HG03342 (cell line): Measurements from ENCODE around the gene FAM83G.
"Not testable (repeated sequence)": the region's sequence is repeated elsewhere in the genome, so short reads cannot be mapped to it uniquely, and the experiment has no call there.

Source experiments
- ATAC-seq: cut with Tn5 transposase; IDR thresholded peaks from one replicate; pipeline ENCODE4 v1.9.1; 2021; ENCODE audit warnings: mild to moderate bottlenecking, moderate library complexity; ENCODE audit not compliant: unreplicated experiment

Gene FAM83G

GRCh38 chr17:19024101-19025078, 19.8 kb upstream of the FAM83G start:
- no peak for ATAC-seq

GRCh38 chr17:19023209-19023999, 18.8 kb upstream of the FAM83G start:
- no peak for ATAC-seq

GRCh38 chr17:19022747-19023146, 18.2 kb upstream of the FAM83G start:
- no peak for ATAC-seq

GRCh38 chr17:19022128-19022527, 17.6 kb upstream of the FAM83G start:
- ATAC-seq: no peak

GRCh38 chr17:19021622-19022083, 17.1 kb upstream of the FAM83G start:
- no peak for ATAC-seq

DNA sequence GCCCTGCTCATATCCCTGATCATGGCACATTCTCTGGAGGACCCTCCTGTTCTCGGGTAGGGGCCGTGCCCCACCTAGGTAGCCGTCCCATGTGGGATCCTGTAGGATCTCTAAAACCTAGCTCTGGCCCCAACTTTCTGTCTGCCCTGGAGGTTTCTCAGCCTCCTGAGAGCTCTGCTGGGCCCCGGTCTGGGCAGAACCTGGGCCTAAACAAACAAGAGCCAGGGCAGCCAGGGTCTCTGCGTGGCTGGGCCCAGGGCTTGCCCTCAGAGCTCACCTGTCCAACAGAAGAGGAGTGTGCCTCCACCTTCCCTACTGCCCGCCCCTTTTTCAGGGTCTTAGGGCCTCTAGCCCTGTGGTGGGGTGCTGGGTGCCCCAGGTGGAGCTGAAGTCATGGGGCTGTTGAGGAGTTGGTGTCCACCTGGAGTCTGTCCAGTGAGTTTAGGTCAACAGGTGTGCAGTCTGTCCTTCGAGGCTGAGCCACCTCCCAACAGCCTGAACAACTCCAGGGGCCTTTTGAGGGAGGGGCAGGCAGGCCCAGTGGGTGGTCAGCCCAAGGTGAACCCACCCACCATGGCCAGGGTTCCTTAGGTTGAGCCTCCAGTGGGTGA, 16.6 kb upstream of the FAM83G start:
- ATAC-seq: not testable (repeated sequence)

GRCh38 chr17:19020016-19020415, 15.5 kb upstream of the FAM83G start:
- no peak for ATAC-seq

- no peak for ATAC-seq
Observed at GRCh38 chr17:19019041-19019941, 14.7 kb upstream of the FAM83G start.

- no peak for ATAC-seq
Observed at GRCh38 chr17:19018600-19018950, 14.0 kb upstream of the FAM83G start.

DNA sequence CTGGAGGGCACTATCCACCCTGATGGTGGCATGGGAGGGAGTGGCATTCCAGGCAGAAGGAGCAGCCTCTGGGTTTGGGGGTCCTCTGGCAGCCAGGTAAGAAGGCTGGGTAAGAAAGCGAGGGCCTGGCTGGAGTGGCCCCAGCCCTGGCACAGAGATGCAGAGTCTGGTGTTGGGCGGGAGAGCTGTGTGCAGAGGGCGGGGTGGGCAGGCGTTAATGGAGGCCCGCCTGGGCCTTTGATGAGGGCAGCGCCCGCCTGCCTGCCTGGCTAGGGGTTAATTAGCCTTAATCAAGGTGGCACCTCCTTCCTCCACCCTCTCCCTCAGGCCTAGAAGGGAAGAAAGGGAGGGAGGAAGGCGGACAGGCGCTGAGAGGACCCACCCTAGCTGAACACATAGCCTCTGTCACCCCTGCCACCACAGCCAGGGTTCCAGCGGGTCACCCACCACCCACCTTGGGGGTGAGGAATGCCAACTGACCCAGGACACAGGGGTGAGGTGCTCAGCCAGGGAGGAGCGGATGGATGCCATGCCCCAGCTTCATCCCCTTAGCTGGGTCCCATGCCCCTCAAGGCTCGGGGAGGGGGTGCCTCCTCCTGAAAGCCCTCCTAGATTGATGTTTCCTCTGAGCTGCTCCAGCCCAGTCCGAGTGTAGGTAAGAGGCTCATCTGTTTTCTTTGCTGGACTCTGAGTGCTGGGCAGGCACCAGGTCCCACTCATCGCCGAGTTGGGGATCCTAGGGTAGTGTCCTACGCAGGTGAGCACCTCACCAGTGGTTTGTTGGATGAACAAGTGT, 13.4 kb upstream of the FAM83G start:
- ATAC-seq: no peak

- no peak for ATAC-seq
Observed at GRCh38 chr17:19017401-19017800, 12.8 kb upstream of the FAM83G start.

DNA sequence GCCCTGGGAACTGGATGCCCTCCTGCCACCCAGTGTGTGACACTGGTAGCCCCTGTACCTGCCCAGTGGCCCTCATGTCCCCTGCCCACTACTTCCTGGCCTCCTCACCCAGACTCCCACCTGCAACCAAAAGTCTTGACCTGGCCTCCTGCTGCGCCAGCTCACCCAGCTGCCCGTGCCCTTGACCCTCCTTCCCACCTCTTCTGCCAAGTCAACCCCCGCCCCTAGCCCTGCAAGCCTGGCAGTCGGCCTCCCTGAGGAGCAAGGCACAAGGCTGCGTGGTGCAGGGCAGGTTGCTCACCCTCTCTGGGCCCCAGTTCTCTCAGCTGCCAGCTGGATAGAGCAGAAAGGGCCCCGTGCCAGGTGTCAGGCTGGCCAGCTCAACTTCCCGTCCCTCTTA, 12.3 kb upstream of the FAM83G start:
- no peak for ATAC-seq

DNA sequence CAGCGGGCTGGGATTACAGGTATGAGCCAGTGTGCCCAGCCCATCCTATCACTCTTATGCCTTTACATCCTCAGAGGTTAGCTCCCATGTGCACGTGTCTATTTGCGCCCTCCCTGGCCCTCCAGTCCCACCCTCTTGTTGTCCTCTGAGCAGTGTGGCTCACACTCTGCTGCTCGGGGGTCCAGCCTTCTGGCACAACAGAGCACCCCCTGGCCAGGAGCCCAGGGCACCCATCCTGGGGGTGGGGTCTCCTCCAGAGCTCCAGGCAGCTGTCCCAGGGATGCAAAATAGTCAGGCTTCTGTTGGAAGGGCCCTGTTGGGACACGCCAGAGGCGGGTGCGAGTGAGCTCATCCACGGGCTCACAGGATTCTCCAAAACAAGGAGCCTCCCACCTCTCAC, 11.7 kb upstream of the FAM83G start:
- no peak for ATAC-seq

- ATAC-seq: no peak
Observed at GRCh38 chr17:19015428-19015827, 10.9 kb upstream of the FAM83G start.

DNA sequence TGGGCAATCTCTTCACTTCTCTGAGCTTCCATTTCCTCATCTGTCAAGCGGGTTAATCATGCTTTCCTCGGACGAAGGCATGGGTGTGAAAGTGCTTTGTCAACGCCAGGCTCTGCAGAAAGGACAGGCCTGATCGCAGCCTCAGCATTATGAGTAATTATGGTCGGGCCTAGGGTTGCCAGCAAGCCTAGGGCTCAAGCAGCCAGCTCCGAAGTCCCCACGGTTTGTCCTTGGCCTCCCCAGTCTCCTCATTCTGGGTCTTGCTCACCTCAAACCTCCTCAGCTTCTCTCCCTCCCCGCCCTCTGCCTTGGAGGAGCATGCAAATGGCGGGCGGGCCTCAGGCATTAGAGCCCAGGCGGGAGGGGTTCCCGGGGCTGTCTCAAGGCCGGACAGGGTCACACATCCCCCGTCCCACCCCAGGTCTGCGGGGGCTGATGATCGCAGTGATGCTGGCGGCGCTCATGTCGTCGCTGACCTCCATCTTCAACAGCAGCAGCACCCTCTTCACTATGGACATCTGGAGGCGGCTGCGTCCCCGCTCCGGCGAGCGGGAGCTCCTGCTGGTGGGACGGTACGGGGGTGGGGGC, 10.2 kb upstream of the FAM83G start:
- no peak for ATAC-seq

DNA sequence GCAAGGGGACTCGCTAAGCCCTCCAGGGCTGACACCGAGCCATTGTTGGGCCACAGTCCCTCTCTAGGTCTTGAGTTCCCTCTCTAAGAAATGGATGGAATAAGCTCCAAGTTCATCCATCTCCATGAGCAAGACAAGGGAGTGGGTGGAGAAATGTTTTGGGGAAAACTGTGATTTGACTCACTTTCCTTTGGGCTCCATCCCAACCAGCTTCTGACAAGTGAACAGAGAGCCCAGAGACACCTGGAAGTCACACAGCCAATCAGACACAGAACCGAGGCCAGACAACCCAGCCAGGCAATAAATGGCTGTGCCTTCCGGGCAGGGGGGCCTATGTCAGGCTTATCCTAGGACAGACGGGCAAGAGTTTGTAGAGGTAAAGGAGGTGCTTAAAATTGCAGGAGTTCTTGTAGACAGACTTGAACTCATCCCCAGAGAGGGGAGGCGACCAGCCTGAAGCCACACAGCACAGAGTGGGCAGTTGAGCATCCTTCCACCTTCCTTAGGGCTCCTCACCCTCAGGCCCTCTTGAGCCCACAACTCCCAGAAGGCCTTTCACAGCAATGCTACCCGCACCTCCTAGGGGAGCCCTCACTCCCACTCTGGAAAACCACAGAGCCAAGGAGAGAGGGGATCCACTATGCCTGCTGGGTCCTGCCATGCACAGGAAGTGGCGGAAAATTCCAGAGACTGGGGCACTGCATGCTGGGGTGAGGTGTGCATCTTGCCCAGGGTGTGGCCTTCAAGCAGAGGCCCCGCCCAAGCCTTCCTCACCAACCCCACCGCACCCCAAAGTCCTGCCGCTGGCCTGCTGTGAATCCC, 9.5 kb upstream of the FAM83G start:
- ATAC-seq: no peak

GRCh38 chr17:19013226-19013625, 8.7 kb upstream of the FAM83G start:
- no peak for ATAC-seq
